NCI-H2227 (cell line): ENCODE data around the gene C1orf167.
A peak's percentile ranks its signal among the peaks of the same experiment; 100 is the strongest.

ENCODE experiments used
- DNase-seq: peaks from one replicate; lab custom pipeline; 2025; ENCODE audit not compliant: unreplicated experiment; lab: John Stamatoyannopoulos, UW

The C1orf167 gene

GRCh38 chr1:11761988-11762406 lies at the start of gene C1orf167:
Gene C1orf167 (plus strand): TSS chr1:11762193. CDS start chr1:11764401, 2,208 bp downstream.
- no peak for DNase-seq

- no peak for DNase-seq
Measured at GRCh38 chr1:11712285-11712684, 49.7 kb upstream of the C1orf167 start.

GRCh38 chr1:11713095-11713494 lies 48.9 kb upstream of the C1orf167 start:
- no peak for DNase-seq

GRCh38 chr1:11714831-11715575 lies 47.0 kb upstream of the C1orf167 start:
- no peak for DNase-seq

GRCh38 chr1:11719313-11720032 lies 42.5 kb upstream of the C1orf167 start:
- DNase-seq = peak; percentile 78

GRCh38 chr1:11720033-11720376 lies 42.0 kb upstream of the C1orf167 start:
- no peak for DNase-seq

- no peak for DNase-seq
Measured at GRCh38 chr1:11720525-11720924, 41.5 kb upstream of the C1orf167 start.

- DNase-seq = no peak
Measured at GRCh38 chr1:11721311-11721710, 40.7 kb upstream of the C1orf167 start.

GRCh38 chr1:11722538-11722937 lies 39.5 kb upstream of the C1orf167 start:
- DNase-seq = no peak

- DNase-seq = no peak
Measured at GRCh38 chr1:11725616-11726015, 36.4 kb upstream of the C1orf167 start.

- no peak for DNase-seq
Measured at GRCh38 chr1:11727119-11727518, 34.9 kb upstream of the C1orf167 start.

GRCh38 chr1:11728126-11728806 lies 33.7 kb upstream of the C1orf167 start:
- DNase-seq = no peak

GRCh38 chr1:11729155-11729497 lies 32.9 kb upstream of the C1orf167 start:
- no peak for DNase-seq

GRCh38 chr1:11729498-11730428 lies 32.2 kb upstream of the C1orf167 start:
- no peak for DNase-seq

- no peak for DNase-seq
Measured at GRCh38 chr1:11730429-11730891, 31.5 kb upstream of the C1orf167 start.

- peak; percentile 89 for DNase-seq
Measured at GRCh38 chr1:11731691-11732283, 30.2 kb upstream of the C1orf167 start.

GRCh38 chr1:11733306-11733705 lies 28.7 kb upstream of the C1orf167 start:
- no peak for DNase-seq

GRCh38 chr1:11735531-11735853 lies 26.5 kb upstream of the C1orf167 start:
- DNase-seq = no peak

- DNase-seq = peak; percentile 97
Measured at GRCh38 chr1:11735854-11736745, 25.9 kb upstream of the C1orf167 start, which contains the start of gene AGTRAP. Gene AGTRAP (plus strand): TSS chr1:11736136. CDS start chr1:11736209, 73 bp downstream.
